HL-60 (cell line): ENCODE measurements around the gene LRBA.

ENCODE experiments used
- GABPA ChIP-seq: IDR thresholded peaks from 2 replicates; pipeline ENCODE4 v1.6.1; 2012; ENCODE audit warnings: low read depth
- POLR2AphosphoS5 ChIP-seq: IDR thresholded peaks from 2 replicates; pipeline ENCODE4 v1.6.1; 2012; ENCODE audit warnings: low read depth
- SPI1 ChIP-seq: IDR thresholded peaks from 2 replicates; pipeline ENCODE4 v1.6.1; 2012; ENCODE audit warnings: low read depth, mild to moderate bottlenecking, borderline replicate concordance
- TF ChIP-seq, protein P1 (sequence below): IDR thresholded peaks from one replicate; pipeline ENCODE4 v1.5.1; 2011; ENCODE audit warnings: low read length, control low read depth, inconsistent platforms; ENCODE audit not compliant: insufficient read depth
- TF ChIP-seq, protein P2 (sequence below): IDR thresholded peaks from 2 replicates; pipeline ENCODE4 v1.6.1; 2012; ENCODE audit warnings: low read depth; ENCODE audit not compliant: insufficient replicate concordance

DNA sequence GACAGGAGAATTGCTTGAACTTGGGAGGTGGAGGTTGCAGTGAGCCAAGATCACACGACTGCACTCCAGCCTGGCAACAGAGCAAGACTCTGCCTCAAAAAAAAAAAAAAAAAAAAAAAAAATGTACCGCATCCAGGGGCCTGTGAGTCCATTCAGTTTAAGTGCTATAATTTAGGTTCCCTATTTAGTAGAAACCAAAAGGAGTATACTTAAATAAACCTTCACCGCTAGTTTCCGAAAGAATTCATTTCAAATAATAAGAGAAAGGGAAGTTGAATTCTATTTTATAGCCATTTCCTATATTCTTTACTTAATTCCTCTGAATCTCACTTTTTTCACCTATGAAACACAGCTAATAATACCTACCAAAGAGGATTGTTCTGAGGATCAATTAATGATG is 20.8 kb upstream of the LRBA start:
- TF ChIP-seq, protein P1, sequence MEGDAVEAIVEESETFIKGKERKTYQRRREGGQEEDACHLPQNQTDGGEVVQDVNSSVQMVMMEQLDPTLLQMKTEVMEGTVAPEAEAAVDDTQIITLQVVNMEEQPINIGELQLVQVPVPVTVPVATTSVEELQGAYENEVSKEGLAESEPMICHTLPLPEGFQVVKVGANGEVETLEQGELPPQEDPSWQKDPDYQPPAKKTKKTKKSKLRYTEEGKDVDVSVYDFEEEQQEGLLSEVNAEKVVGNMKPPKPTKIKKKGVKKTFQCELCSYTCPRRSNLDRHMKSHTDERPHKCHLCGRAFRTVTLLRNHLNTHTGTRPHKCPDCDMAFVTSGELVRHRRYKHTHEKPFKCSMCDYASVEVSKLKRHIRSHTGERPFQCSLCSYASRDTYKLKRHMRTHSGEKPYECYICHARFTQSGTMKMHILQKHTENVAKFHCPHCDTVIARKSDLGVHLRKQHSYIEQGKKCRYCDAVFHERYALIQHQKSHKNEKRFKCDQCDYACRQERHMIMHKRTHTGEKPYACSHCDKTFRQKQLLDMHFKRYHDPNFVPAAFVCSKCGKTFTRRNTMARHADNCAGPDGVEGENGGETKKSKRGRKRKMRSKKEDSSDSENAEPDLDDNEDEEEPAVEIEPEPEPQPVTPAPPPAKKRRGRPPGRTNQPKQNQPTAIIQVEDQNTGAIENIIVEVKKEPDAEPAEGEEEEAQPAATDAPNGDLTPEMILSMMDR, result no peak
- TF ChIP-seq GABPA, result no peak
- no peak for TF ChIP-seq SPI1
- TF ChIP-seq POLR2AphosphoS5, result no peak
- TF ChIP-seq, protein P2, sequence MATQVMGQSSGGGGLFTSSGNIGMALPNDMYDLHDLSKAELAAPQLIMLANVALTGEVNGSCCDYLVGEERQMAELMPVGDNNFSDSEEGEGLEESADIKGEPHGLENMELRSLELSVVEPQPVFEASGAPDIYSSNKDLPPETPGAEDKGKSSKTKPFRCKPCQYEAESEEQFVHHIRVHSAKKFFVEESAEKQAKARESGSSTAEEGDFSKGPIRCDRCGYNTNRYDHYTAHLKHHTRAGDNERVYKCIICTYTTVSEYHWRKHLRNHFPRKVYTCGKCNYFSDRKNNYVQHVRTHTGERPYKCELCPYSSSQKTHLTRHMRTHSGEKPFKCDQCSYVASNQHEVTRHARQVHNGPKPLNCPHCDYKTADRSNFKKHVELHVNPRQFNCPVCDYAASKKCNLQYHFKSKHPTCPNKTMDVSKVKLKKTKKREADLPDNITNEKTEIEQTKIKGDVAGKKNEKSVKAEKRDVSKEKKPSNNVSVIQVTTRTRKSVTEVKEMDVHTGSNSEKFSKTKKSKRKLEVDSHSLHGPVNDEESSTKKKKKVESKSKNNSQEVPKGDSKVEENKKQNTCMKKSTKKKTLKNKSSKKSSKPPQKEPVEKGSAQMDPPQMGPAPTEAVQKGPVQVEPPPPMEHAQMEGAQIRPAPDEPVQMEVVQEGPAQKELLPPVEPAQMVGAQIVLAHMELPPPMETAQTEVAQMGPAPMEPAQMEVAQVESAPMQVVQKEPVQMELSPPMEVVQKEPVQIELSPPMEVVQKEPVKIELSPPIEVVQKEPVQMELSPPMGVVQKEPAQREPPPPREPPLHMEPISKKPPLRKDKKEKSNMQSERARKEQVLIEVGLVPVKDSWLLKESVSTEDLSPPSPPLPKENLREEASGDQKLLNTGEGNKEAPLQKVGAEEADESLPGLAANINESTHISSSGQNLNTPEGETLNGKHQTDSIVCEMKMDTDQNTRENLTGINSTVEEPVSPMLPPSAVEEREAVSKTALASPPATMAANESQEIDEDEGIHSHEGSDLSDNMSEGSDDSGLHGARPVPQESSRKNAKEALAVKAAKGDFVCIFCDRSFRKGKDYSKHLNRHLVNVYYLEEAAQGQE, result no peak
